NCI-H748 (cell line): ENCODE measurements around the gene C22orf23.
"Not testable (repeated sequence)": the region's sequence is repeated elsewhere in the genome, so short reads cannot be mapped to it uniquely, and the experiment has no call there.

Experiments
- DNase-seq: peaks from one replicate; lab custom pipeline; 2025; ENCODE audit not compliant: unreplicated experiment; lab: John Stamatoyannopoulos, UW

C22orf23 gene

GRCh38 chr22:37957232-37957631 is 3.8 kb upstream of the C22orf23 start:
- no peak for DNase-seq

DNA sequence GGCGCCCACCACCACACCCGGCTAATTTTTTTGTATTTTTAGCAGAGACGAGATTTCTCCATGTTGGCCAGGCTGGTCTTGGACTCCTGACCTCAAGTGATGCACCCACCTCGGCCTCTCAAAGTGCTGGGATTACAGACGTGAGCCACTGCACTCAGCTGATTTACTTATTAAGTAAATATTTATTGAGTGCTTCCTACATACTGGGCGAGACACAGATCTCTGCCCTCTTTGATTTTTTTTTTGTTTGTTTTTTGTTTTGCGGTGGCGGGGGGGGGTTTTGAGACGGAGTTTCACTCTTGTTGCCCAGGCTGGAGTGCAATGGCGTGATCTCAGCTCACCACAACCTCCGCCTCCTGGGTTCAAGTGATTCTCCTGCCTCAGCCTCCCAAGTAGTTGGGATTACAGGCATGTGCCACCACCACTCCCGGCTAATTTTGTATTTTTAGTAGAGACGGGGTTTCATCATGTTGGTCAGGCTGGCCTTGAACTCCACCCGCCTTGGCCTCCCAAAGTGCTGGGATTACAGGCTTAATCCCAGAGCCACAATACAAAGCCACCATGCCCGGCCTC is 2.5 kb upstream of the C22orf23 start:
- DNase-seq, result not testable (repeated sequence)

- DNase-seq, result no peak
Observed at GRCh38 chr22:37954686-37955085, 1.3 kb upstream of the C22orf23 start.

DNA sequence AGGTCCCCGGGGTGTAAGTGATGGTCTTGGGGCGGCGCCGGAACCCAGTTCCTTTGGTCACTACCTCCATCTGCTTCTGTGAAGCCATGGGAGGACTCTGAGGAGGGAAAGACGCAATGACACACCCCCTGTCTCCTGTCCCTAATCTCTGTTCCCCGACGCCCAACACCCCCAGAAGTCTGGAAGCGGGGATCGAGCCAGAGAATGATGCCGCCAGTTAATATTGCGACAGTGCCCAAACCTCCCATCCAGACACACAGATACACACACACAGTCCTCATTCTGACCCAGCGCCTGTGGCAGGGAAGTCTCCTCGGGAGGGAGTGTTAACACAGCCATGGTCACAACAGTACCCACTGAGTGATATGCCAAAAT is 352 bp downstream of the C22orf23 start:
- peak; percentile 36 for DNase-seq

DNA sequence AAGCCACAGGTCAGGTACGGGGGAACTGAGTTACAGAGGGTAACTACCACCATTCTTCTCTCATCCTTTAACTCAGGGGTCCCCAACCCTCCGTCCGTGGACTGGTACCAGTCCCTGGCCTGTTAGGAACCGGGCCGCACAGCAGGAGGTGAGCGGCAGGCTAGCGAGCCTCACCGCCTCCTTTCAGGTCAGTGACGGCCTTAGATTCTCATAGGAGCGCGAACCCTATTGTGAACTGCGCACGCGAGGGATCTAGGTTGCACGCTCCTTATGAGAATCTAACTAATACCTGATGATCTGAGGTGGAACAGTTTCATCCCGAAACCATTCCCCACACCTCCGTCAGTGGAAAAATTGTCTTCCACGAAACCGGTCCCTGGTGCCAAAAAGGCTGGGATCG is 772 bp downstream of the C22orf23 start:
- DNase-seq, result peak; percentile 18

DNA sequence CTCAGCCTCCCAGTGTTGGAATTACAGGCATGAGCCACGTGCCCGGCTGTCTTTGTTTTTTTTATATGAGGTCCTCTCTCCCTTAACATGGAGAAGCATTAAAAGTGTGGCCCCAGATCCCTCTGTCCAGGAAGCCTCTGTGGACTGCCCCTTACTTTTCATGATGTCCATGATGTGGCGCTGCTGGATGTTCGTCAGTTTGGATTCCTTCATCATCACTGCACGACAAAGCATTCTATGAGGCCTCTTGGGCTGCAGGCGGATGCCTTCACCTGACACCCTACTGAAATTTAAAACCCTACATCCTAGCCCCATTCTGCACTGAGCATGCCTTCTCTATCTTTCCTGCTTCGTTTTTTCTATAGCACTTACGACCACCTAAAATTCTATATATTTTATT is 2.1 kb downstream of the C22orf23 start:
- no peak for DNase-seq

- not testable (repeated sequence) for DNase-seq
Observed at GRCh38 chr22:37947142-37947795, 6.1 kb downstream of the C22orf23 start.

DNA sequence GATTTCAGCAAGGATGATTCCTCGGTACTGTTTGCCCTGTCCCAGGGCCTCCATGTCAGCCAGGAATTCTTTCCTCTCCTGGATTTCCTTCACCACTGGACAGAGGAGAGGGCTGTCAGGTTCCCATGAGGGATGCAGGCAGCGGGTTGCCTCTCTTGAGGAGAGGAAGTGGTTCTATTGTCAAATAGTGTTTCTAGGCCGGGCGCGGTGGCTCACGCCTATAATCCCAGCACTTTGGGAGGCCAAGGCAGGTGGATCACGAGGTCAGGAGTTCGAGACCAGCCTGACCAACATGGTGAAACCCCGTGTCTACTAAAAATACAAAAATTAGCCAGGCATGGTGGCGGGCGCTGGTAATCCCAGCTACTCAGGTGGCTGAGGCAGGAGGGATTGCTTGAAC is 9.0 kb downstream of the C22orf23 start:
- not testable (repeated sequence) for DNase-seq

GRCh38 chr22:37943825-37944198 is 9.6 kb downstream of the C22orf23 start:
- no peak for DNase-seq

GRCh38 chr22:37943136-37943824 is 10.1 kb downstream of the C22orf23 start:
- no peak for DNase-seq

GRCh38 chr22:37942133-37942532 is 11.3 kb downstream of the C22orf23 start:
- no peak for DNase-seq

- no peak for DNase-seq
Observed at GRCh38 chr22:37940698-37941376, 12.6 kb downstream of the C22orf23 start.

DNA sequence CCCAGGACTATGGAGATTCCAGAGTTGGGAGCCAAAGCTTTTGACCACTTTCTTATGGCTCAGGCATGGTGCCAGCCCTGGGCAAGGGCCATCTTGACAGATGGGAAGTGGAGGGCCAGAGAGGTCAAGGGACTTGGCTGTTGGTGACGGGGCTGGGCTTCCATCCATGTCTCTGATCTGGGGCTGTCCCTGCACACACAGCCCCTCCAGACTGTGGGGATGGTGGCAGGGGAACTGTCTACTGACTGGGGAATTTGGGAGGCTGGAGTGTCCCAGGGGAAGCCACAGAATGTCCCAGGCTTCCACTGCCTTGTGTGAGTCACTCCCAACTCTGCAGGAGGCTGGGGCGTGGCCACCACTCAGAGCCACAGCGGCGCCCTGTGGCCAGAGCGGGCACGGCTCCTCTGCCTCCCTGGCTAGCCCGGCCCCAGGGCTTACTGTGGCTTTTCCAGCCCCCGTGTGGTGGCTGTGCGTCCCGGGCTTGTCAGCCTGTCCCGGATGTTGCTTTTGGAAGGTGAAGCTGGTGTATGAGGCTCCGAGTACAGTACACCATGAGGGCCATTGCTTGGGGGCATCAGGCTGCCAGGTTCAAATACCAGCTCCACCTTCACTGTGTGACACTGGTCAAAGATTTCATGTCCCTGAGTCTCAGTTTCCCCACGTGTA is 19.6 kb downstream of the C22orf23 start:
- peak; percentile 63 for DNase-seq

GRCh38 chr22:37932821-37933578 is 20.4 kb downstream of the C22orf23 start:
- DNase-seq, result no peak

DNA sequence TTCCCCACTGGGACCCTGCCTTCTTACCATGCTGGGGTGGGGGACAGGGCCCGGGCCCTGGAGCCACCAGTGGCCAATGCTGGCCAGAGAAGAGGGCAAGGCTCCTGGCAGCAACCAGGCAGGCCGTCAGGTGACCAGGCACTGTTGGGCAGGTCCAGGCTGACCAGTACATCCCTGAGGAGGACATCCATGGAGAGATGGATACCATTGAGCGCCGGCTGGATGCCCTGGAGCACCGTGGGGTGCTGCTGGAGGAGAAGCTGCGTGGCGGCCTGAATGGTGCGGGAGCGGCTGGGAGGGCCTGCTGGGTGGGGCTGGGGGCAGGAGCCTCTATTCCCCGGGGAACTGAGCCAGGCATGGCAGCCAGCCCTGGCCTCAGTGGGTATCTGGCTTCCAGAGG is 21.0 kb downstream of the C22orf23 start:
- DNase-seq, result no peak

- no peak for DNase-seq
Observed at GRCh38 chr22:37931893-37932389, 21.5 kb downstream of the C22orf23 start.

DNA sequence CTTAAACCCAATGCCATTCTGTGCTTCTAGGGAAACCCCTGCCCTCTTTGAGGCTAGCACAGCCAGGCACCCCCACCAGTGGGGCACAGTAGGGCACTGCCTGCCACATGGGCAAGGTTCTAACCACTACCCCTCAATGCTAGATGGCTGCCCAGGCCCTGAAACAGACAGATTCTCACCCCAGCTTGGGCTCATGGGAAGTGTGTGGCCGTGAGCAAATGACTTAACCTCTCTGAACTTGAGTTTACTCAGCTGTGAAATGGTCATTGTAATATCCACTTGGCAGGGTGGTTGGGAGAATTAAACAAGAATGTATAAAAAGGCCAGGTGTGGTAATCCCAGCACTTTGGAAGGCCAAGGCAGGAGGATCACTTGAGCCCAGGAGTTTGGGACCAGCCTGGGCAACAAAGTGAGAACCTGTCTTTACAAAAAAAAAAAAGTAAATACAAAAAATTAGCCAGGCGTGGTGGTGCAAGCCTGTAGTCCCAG is 22.4 kb downstream of the C22orf23 start:
- peak; percentile 5 for DNase-seq

- DNase-seq, result peak; percentile 4
Observed at GRCh38 chr22:37930270-37930951, 23.0 kb downstream of the C22orf23 start.

GRCh38 chr22:37929390-37929789 is 24.0 kb downstream of the C22orf23 start:
- DNase-seq, result no peak

DNA sequence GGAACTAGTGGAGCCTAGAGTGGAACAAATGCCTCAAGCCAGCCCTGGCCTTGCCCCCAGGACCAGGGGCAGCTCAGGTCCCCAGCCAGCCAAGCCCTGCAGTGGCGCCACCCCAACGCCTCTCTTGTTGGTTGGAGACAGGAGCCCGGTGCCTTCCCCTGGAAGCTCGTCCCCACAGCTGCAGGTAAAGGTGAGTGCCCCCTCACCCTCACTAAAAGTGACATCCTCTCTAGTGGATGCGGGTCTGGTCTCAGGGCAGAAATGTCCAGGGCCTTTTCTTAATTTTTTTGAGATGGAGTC is 25.8 kb downstream of the C22orf23 start:
- DNase-seq, result no peak
